ENCODE measurements around the gene IL25.

Gene IL25

DNA sequence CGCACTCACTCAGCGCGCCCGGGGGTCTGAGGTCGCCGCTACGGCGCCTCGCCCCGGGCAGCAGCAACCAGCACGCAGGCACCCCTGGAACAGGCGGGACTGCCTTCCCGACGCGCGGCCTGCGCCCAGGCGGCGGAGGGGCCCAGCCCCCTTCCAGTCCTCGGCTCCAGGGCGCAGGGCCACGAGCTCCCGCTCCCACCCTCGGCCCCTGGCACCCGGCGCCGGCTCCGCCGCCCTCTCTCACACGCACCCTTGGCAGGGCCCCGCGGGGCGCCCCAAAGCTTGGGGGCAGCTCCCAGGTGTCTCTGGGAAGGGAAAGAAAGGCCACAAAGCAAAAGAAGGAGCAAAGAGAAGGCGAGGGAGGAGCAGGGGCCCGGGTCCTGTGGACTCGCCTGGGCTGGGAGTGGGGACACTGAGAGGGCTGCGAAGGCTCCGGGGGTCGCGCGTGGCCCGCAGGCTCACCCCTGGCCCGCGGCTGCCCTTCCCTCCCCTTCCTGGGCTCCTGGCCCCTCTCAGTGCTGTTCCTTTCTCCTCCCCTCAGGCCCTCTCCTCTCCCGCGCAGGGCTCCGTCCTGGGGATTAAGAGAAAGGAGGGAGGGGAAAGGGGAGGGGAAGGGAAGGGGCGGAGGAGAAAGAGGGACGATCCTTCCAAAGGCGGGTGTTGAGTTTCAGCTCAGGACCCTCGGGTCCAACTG, 6.7 kb upstream of the IL25 start:
- TF ChIP-seq, protein P1, sequence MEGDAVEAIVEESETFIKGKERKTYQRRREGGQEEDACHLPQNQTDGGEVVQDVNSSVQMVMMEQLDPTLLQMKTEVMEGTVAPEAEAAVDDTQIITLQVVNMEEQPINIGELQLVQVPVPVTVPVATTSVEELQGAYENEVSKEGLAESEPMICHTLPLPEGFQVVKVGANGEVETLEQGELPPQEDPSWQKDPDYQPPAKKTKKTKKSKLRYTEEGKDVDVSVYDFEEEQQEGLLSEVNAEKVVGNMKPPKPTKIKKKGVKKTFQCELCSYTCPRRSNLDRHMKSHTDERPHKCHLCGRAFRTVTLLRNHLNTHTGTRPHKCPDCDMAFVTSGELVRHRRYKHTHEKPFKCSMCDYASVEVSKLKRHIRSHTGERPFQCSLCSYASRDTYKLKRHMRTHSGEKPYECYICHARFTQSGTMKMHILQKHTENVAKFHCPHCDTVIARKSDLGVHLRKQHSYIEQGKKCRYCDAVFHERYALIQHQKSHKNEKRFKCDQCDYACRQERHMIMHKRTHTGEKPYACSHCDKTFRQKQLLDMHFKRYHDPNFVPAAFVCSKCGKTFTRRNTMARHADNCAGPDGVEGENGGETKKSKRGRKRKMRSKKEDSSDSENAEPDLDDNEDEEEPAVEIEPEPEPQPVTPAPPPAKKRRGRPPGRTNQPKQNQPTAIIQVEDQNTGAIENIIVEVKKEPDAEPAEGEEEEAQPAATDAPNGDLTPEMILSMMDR (IDR thresholded peaks at IDR 0.05; ENCODE audit: low read depth, low read length), result no peak
- DNase-seq (ENCODE audit: extremely low read depth, low read depth), result no peak

DNA sequence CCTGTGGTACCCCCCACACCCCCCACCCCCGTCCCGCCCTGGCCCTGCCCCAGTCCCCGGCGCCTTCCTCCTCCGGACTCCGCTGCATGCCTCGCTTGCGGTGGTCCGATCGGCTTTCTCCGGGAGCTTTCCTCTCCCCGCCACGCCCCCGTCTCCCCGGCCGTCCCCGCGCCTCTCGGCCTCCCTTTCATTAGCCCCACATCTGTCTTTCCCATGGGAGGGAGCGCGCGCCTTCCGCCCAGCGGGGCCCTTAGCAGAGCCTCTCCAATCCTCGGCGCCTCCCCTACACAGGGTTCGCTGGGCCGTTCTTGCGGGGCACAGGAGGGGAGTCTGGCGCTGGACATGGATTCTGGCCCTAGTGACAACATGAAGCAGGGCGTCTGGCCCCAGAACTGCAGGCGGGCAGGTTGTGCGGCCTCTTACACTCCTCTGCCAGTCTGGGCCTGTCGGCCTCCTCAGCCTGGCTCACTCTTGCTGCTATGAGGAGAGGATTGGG, 6.1 kb upstream of the IL25 start:
- no peak for DNase-seq (ENCODE audit: extremely low read depth, low read depth)

DNA sequence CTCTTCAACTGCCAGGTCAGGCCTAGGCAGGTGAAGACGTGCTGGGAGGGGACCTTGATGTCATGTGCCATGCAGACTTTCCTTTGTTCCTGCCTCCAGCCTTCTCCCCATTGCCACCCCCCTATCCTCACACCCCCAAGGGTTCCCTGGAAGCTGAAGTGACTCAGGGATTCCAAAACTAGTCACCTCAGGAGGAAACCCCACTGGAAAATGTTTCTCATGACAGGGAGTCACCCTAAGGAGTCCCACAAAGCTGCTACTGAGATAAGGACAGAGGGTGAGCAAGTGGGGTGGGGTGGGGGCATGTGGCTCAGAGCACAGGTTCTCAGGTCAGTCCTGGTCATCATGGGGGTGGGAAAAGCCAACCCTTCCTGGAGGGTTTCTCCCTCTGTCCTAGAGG, 2.4 kb upstream of the IL25 start:
- no peak for DNase-seq (ENCODE audit: extremely low read depth, low read depth)
- TF ChIP-seq, protein P1 (IDR thresholded peaks at IDR 0.05; ENCODE audit: low read depth, low read length), result no peak

More for the DNA sequence above, 6.1 kb upstream of the IL25 start:
- TF ChIP-seq, protein P1 (IDR thresholded peaks at IDR 0.05; ENCODE audit: low read depth, low read length), result no peak

DNA sequence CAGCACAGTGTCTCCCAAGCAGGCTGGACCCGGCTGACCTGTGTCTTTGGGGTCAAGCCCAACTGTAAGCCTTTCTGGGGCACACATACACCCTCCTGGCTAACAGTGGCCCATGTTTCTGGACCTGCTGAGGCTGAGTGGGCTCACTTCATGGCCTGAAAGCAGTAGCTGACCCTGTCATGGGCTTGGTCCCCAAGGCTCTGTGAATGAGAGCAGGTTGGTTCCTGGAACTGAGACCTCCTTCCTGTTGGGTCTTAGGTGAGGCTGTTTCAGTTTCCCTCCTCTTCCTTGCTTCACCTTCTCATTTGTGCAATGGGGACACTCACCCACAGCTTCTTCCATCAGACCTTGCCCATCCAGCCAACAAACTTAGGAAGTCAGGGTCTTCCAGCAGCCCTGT, 744 bp upstream of the IL25 start:
- no peak for DNase-seq (ENCODE audit: extremely low read depth, low read depth)
- TF ChIP-seq, protein P1 (IDR thresholded peaks at IDR 0.05; ENCODE audit: low read depth, low read length), result no peak

DNA sequence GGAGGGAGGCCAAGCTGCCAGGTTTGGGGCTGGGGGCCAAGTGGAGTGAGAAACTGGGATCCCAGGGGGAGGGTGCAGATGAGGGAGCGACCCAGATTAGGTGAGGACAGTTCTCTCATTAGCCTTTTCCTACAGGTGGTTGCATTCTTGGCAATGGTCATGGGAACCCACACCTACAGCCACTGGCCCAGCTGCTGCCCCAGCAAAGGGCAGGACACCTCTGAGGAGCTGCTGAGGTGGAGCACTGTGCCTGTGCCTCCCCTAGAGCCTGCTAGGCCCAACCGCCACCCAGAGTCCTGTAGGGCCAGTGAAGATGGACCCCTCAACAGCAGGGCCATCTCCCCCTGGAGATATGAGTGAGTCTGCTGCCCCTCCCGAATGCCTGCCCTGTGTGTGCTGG, 432 bp downstream of the IL25 start:
- TF ChIP-seq, protein P1 (IDR thresholded peaks at IDR 0.05; ENCODE audit: low read depth, low read length), result no peak
- no peak for DNase-seq (ENCODE audit: extremely low read depth, low read depth)

GRCh38 chr14:23375527-23376251, 3.1 kb downstream of the IL25 start:
- no peak for DNase-seq (ENCODE audit: extremely low read depth, low read depth)
- TF ChIP-seq, protein P1 (IDR thresholded peaks at IDR 0.05; ENCODE audit: low read depth, low read length), result no peak

Measured in AG09319 (cell line).